ENCODE measurements around the gene CFL1. TPM values are rescaled to one million over a fixed set of nuclear protein-coding genes. Genes with fewer than 3 reads are reported as not detected.

CFL1 gene
- total RNA-seq, 1 donor from 2014 or later, result 2,212 TPM

- DNase-seq (ENCODE audit: extremely low read depth, low read depth, low spot score), result no peak
These were observed 30.3 kb upstream of the CFL1 start, which contains the start of gene FIBP for GRCh38 chr11:65888163-65888814. FIBP (minus strand) TSS chr11:65888471; CDS start chr11:65888418, 53 bp downstream.

DNA sequence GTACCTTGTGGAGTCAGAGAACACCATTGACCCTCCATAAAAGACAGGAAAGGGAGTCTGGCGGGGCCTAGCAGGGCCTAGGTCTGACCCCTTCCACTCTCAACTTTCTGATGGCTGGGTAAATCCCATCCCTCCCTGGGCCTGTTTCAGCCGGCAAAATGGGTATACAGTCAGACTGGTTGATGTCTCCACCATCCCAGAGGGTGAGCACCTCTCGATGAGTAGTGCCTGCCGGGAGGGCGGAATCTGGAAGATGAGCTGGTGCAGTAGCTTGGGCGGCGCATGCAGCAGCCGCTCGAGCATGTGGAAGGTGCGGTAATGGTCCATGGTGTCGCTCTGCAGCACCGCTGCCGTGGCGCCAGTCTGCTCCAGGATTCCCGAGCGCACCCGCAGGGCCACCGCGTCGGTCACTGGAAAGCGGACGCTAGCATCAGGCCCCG, 29.8 kb upstream of the CFL1 start:
- DNase-seq (ENCODE audit: extremely low read depth, low read depth, low spot score), result no peak

GRCh38 chr11:65886826-65887722, 29.1 kb upstream of the CFL1 start:
- DNase-seq (ENCODE audit: extremely low read depth, low read depth, low spot score), result no peak

GRCh38 chr11:65885808-65886536, 28.0 kb upstream of the CFL1 start:
- DNase-seq (ENCODE audit: extremely low read depth, low read depth, low spot score), result no peak

- DNase-seq (ENCODE audit: extremely low read depth, low read depth, low spot score), result no peak
These were observed 27.3 kb upstream of the CFL1 start for GRCh38 chr11:65885231-65885630.

GRCh38 chr11:65884716-65885092, 26.7 kb upstream of the CFL1 start:
- DNase-seq (ENCODE audit: extremely low read depth, low read depth, low spot score), result no peak

- no peak for DNase-seq (ENCODE audit: extremely low read depth, low read depth, low spot score)
These were observed 26.1 kb upstream of the CFL1 start for GRCh38 chr11:65883786-65884715.

- DNase-seq (ENCODE audit: extremely low read depth, low read depth, low spot score), result no peak
These were observed 25.2 kb upstream of the CFL1 start for GRCh38 chr11:65883058-65883761.

- no peak for DNase-seq (ENCODE audit: extremely low read depth, low read depth, low spot score)
These were observed 24.4 kb upstream of the CFL1 start for GRCh38 chr11:65882120-65883057.

DNA sequence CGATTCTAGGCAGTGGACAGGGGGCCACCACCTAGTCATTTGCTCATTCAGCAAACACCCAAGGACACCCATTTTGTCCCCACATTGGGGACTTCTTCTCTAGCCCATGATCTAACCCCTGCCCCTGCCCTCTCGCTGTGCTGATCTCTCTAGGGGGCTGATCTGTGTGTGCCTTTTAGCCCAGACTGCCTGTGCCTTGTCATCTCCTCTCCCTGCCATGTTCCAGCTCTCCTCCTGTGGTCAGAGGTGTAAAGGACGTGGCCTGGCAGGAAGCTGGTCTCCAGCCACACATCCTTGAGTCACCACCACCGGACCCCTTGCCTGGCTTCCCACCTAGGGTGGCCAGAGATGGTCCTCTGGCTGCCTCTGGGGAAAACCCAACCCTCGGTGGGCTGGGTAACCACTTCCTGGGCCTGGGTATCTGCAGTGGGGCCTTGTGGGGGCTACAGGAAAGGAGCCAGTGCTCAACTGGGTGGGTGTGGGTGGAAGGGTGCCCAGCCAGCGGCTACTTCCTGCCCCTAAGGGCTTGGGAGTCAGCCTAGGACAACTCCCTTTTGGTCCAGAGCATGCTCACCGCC, 23.0 kb upstream of the CFL1 start:
- DNase-seq (ENCODE audit: extremely low read depth, low read depth, low spot score), result no peak

DNA sequence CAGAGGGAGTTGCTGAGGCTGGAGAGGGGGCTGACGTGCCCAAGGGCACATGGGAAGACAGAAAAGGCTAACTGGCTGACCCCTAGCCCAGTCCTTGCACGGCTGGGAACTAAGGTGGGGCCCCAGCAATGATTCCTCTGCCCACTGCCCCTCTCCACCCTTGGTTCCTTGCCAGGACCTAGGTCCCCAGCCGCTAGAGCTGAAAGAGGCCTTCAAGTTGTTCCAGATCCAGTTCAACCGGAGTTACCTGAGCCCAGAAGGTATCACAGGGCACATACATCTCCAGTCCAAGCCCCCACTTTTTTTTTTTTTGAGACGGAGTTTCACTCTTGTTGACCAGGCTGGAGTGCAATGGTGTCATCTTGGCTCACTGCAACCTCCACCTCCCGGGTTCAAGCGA, 22.0 kb upstream of the CFL1 start:
- no peak for DNase-seq (ENCODE audit: extremely low read depth, low read depth, low spot score)

DNA sequence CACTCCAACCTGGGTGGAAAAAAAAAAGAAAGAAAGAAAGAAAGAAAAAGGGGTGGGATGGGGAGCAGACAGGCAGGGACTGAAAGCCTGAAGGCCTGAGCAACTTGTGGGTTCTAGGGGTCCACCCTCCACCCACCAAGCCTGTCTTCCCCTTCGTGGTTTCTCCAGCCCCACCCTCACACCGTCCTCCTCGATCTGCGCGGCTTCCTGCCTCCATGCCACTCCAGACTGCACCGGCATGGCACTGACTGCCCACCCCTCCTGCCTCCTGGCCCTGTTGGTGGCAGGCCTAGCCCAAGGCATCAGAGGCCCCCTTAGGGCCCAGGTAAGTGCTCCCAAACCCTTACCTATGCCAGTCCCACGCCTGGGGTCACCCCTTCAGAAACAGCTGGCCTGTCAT, 21.6 kb upstream of the CFL1 start, which contains the start of gene CTSW:
Gene CTSW (plus strand): TSS at position 221 of the 400 bp plus-strand sequence. CDS start 18 bp downstream, at position 239.
- no peak for DNase-seq (ENCODE audit: extremely low read depth, low read depth, low spot score)

DNA sequence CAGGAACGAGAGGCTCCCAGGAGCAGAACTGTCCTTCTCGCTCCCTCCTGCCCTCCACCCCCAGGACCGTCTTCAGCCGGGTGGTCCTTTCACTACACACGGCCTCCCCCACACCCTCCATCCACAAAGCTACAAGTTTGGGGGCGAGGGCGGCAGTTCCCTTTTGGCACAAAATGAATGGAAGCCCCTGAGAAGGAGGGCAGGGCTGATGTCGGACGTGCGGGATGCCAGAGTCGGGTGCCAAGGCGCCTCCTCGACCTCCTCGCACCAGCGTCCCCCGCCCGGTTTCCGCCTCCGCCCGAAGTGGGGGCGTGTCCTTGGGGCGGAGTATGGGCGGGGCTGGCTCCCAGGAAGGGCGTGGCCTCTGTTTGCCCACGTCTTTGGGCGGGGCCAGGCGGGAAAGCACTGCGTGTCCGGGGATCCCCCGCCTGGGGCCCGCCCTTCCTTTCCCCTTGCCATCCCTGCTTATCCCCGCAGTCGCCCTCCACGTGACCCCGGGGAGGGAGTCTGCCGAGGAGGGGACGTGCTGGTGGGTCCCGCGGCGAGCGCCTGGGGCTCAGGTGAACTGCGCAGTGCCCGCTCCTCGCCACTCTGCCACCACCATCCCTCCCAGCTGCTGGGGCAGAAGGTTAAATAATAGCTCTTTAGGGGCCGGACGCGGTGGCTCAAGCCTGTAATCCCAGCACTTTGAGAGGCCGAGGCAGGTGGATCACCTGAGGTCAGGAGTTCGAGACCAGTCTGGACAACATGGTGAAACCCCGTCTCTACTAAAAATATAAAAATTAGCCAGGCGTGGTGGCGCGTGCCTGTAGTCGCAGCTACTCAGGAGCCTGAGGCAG, 15.6 kb upstream of the CFL1 start:
- DNase-seq (ENCODE audit: extremely low read depth, low read depth, low spot score), result no peak

DNA sequence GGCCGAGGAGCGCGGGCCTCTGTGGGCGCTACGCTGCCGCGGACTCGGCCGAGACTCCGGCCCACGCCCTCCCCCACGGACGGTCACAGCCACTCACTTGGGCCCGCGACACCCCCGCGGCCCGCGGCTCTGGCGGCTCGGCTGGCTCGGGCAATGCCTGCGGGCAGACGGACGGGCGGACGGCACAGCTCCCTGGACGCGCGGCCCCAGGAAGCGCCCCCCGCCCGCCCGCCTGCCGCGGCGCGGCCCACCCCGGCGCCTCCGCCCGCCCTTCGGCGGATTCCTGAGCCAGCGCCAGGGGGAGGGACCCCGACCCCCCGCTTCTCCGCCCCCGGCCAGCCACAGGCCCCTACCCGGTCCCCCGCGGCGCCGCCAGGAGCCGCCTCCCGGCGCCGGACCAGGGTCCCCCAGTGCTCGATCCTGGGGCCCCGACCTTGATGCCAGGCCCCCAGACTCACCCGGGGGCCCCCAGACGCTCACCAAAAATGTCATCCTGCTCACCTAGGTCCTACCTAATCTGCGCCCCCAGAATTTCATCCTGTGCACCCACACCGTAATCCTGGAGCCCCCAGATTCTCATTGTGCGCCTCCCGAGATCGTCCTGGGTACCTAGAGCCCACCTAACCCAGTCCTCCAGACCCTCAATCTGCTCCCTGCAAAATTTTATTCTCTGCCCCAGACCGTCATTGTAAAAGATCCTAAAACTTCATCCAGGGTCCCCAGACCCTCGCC, 14.8 kb upstream of the CFL1 start, which contains the start of gene EFEMP2:
Gene EFEMP2 (minus strand): TSS at position 215 of the 732 bp plus-strand sequence. CDS start 446 bp downstream, outside the sequence.
- DNase-seq (ENCODE audit: extremely low read depth, low read depth, low spot score), result no peak

- no peak for DNase-seq (ENCODE audit: extremely low read depth, low read depth, low spot score)
These were observed 14.0 kb upstream of the CFL1 start for GRCh38 chr11:65871811-65872548.

Measured in glomerular endothelial cell (primary cell).